GM11168 (cell line): Measurements from ENCODE around the gene NECTIN4.
"Not testable (repeated sequence)": the region's sequence is repeated elsewhere in the genome, so short reads cannot be mapped to it uniquely, and the experiment has no call there.

Experiments
- in situ Hi-C: fragments of 300-500 bp; cut with MboI; formaldehyde crosslinking; loops from one replicate; pipeline ENCODE4 v1.12.0; 2022; ENCODE audit warnings: low sequenced_read_pairs; ENCODE audit not compliant: unreplicated experiment

The NECTIN4 gene

DNA sequence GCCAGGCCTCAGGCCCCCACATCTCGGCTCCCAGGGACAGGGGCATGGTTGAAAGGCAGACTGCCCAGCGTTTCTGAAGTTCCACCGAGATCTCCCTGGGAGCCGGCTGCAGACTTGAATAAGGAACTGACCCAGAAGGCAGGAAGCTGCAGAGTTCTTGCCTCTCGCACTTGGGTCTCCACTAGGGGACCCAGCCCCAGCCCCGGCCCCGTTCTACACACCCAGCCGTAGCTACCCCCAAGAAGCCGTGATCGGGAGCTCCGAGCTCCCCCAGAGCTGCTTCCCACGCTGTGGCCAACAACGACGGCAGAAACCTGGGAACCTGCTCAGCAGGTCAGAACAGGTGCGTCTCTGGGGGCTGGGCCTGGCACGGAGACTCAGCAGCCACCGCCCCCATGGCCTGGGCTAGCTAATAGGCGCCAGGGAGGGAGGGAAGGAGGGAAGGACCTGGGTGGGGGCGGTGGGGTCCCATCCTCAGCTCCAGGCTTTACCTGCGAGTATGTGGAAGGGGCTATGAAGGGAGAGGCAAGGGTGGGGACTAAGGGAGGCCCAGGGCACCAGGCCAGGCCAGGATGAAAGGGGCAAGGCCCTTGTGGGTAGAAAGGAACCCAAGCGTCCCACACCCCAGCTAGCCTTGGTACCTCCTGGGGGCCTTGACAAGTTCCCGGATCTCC is at the start of gene NECTIN4:
Gene NECTIN4 (minus strand): TSS at position 308 of the 674 bp plus-strand sequence. CDS start 262 bp downstream, at position 46.
- in situ Hi-C loops = no loop called here

DNA sequence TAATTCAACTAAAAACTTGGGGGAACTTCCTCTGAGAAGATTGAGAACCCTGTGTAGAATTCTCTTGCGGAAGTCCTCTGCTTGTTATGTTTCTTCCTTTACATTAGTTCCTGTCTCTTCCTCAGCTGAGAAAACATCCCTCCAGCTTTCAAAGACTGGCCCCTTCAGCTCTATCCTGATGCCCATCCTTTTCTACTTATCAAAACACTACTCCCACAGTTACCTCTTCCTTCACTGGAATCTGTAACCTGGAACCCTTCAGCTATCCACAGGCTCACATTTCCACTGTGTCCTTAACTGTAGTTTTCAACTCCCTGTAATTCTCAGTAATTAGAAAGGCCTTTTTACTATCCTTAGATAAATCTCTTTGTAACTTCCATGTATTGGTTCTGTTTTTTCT is 49.1 kb upstream of the NECTIN4 start:
- in situ Hi-C loops = no loop called here

DNA sequence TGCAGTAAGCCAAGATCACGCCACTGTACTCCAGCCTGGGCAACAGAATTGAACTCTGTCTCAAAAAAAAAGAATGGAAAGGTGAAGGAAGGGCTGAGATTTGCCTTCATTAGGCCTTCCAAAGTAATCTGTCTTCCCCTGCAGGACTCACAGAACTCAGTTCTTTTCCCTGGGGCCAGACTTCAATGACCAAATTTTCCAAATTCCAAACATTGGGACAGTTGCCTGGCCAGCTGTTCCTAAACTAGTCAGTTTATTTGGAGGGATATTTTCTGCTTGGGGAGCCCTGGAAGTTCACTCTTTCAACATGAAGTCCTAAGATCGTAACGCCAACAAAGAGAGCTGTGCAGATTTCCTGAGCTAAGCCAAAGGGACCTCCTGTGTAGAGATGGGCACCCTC is 48.5 kb upstream of the NECTIN4 start:
- in situ Hi-C loops = no loop called here

DNA sequence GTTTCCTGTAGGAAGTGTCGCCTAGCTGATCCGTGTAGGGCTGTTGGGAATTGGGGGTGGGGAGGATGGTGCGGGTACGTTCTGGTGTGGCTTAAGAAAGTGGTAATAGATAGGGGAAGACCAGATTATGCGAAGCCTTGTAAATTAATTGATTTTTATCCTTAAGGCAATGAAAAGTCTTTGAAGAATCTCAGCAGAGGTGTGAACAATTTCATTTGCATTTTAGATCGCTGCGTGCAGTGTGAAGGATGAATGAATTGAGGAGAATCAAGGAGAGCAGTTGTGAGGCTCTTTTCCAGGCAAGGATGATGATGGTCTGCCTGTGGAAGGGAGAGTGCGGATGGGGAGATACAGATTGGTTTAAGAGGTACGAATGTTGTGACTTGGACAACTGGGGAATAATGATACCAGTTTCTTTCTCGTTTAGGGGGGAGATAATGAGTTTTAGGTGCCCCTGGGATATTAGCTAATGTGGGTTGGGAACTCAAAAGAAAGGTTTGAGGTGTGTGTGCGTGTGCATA is 43.9 kb upstream of the NECTIN4 start:
- in situ Hi-C loops = no loop called here

DNA sequence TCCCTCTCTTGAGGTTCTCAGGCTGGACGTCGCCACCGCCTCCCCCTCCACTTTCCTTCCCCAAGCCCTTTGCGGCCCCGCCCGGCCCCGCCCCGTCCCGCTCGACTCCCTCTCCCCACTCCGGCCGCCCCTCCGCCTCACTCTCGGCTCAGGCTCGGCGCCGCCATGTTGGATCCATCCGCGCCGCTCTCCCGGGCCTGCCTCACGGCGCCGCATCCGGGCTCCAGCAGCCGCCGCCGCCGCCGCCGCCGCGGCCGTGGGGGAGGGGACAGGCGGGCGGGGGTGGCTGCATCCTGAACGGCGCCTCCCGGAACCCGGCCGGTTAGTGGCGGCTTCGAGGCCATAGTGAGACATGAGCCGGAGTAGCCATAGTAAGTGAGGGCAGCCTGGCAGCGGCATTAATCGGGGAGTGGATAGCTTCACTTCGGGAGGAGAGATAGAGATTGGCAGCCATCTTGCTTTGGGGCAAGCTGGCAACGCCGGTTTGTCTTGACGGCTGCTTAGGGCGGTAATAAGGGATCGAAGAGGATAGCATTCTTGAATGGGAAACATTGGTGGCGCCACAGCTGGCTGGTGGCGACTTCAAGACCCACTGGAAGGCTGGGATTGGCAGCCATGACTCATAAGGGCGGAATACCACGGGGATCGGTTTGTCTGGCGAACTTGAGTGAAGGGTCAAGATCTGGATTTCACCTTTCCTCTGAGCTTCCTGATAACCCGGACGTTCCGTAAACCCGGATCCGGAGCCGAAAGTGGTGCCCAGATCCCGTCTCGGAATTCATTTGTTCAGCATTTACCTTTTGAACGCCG is 43.3 kb upstream of the NECTIN4 start, which contains the start of gene DEDD:
Gene DEDD (minus strand): TSS at position 258 of the 810 bp plus-strand sequence. CDS start 8,205 bp downstream, outside the sequence.
- in situ Hi-C loops = no loop called here

DNA sequence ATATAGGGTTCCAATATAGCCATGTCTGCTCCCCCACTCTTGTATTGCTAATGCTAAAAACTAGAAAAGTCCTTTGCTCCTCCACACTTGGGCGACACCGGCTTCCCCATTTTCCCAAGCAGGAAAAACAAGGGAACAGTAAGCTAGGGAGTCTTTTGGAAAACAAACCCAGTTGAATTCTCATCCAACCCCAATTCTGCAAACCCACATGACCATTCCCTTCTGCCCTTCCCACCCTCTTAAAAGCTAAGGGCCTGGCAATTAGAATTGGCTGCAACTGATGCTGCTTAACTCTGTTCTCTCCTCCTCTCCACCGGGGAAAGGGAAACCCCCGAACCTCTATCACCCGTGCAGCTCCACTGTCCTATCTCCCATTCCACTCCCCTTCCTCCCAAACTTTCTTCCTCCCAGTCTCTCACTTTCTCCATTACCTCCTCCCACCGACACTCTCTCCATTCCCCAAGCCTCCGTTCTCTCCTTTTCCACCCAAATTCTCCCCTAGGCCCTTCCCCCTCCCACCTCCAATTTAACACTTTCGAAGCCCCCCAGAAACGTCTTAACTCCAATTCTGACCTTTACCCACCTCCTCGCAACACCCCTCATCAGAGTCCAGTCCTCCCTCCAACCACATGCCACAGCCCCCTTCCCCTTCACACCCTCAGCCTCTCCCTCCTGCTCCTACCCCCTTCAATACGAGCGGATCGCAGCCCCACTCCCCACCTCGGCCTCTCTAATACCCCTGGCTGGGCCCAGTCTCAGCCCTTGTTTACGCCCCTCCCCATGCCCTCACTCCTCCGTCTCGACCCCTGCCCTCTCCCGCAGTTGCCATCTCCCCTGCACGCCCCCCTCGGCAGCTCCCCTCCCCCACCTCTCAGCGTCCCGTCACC is 42.4 kb upstream of the NECTIN4 start:
- in situ Hi-C loops = no loop called here

DNA sequence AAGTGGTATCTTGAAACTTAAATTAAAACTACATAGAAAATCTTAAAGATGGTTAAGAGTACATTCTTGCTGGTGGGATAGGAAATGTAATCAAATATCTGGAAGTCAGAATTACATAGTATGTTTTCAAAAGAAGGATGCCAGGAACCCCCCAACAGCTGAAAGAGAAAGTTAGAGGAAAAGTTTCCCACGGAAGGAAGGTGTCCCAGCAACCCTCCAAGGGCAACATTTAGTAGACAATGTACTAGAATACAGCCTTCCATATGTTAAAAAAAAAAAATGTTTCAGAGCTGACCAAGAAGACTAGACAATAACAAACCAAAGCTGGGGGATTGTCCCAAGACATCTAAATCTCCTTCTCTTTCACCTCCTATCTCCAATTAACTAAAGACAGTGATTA is 40.9 kb upstream of the NECTIN4 start:
- in situ Hi-C loops = no loop called here

DNA sequence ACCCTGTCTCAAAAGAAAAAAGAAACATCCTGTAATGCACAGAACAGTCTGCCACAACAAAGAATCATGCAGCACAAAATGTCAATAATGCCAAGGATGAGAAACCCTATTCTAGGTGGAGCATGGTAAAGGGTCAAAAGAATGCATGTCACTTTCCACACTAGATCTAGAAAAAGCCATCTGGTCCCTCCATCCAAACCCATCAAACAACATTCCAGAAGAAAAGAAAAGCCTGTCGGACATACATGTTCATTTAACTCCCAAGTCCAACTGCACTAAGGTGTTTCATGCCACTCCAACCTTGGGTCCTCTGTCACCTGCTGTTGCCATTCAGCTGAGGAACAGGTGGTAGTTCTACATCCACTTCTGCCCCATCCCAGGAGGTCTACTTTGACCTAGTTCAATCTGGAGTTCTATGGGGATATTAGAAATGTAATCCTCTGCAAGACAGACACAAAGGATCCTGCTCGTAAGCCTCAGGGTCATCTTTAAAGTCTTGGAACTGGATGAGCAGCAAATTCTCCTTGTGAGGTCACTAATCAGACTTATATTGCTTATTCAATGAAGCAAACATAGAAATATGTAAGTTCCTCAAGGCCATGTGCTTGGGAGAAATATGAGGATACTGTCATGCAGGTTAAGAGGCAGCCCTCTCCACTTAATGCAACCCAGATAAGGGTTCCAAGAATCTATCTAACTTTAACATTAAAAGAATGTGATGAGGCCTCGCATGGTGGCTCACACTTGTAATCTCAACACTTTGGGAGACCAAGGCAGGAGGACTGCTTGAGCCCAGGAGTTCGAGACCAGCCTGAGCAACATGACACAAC is 39.4 kb upstream of the NECTIN4 start:
- in situ Hi-C loops = no loop called here

DNA sequence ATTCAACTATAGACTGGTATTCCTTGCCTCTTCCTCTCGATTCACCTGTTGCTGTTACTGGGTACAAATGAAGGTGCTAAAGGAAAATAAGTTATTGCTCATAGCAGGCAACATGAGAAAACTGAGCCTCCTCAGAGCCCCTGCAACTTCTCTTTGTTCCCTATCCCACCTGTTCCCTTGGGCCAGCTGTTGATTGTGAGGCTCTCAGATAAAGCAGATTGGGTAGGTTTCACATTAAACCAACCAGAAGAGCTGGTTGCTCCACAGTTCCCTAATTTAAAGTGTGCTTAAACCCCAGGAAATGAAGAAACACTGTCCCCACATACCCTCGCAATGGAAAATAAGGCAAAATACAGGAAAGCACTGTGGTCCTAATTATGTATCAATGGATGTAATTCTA is 38.3 kb upstream of the NECTIN4 start:
- in situ Hi-C loops = no loop called here

DNA sequence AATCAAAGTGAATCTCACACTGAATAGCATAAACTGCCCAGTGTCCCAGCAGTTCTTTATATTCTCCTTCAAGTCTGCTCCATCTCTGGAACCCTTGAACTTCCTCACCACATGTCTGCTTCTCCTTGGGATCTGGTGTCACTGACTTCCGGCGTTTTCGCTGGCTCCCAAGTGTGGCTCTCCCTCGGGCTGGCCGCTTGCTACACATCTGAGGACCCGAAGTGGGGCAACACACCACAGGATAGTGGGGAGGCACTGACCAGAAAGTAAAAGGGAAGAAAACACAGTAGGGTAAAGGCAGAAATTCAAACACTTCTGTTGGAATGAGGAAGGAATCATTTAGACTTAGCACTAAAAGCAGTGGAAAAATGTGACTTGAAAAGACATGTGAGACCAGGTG is 33.6 kb upstream of the NECTIN4 start:
- in situ Hi-C loops = no loop called here

DNA sequence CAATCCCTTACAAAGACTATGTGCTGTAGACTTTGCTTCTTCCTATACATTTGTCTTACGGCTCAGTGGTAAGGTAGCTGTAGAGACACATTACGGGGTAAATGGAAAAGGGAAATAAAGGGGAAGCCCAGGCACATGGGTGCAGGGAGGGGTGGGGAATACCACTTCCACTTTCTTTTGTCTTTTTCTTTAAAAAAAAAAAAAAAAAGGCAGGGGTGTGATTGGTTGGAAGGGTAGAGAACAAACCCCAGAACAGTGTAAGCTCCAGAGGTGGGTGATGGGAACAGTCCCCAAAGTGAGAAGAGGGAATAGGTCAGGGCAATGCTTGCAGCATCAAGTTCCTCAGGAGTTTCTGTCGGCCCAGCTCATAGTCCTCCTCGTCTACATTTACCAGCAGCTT is 32.5 kb upstream of the NECTIN4 start:
- in situ Hi-C loops = no loop called here

DNA sequence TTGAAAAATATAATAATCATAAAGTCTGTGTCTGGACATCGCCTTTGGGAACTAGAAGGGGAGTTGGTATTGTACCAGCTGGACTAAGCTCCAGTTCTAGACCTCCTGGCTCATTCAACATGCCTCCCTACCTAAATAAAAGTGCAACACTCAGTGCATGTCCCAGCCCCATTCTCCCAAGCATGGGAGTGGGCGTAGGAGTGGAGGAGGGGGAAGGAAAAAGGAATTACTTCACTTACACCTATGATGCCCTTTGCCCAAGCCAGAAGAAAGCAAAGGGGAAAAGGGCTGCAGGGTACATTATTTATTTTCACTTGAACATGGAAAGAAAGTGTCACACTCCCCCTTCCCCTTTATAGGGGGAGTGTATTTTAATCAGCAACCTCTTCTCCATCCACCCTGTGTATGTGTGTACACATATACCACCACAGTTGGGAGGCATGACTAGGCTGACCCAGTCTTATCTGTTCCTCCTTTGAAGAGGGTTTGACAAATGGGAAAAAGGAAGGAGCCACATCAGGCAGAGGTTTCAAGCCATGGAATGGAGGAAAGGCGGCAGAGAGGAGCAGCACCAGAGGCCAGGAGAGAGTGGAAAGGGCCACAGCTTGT is 31.8 kb upstream of the NECTIN4 start:
- in situ Hi-C loops = no loop called here

DNA sequence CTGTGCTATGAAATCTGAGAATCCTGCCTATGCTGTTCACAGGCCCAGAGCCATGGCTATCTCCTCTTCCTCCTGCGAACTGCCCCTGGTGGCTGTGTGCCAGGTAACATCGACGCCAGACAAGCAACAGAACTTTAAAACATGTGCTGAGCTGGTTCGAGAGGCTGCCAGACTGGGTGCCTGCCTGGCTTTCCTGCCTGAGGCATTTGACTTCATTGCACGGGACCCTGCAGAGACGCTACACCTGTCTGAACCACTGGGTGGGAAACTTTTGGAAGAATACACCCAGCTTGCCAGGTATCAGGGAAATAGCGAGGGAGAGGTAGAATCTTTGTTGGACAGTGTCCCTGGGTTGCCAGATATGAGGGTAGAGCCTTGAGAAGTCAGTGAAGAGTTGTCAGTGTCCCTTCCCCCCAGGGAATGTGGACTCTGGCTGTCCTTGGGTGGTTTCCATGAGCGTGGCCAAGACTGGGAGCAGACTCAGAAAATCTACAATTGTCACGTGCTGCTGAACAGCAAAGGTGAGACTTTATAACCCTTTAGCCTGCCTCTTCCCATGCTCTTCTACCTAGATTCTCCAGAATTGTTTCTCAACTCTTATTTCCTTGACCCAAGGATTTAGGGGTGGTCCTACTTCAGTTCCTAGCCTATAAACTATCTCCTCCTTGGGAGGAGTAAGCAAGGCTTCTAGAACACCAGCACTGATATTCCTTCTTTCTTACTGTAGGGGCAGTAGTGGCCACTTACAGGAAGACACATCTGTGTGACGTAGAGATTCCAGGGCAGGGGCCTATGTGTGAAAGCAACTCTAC is 29.9 kb upstream of the NECTIN4 start:
- in situ Hi-C loops = no loop called here

DNA sequence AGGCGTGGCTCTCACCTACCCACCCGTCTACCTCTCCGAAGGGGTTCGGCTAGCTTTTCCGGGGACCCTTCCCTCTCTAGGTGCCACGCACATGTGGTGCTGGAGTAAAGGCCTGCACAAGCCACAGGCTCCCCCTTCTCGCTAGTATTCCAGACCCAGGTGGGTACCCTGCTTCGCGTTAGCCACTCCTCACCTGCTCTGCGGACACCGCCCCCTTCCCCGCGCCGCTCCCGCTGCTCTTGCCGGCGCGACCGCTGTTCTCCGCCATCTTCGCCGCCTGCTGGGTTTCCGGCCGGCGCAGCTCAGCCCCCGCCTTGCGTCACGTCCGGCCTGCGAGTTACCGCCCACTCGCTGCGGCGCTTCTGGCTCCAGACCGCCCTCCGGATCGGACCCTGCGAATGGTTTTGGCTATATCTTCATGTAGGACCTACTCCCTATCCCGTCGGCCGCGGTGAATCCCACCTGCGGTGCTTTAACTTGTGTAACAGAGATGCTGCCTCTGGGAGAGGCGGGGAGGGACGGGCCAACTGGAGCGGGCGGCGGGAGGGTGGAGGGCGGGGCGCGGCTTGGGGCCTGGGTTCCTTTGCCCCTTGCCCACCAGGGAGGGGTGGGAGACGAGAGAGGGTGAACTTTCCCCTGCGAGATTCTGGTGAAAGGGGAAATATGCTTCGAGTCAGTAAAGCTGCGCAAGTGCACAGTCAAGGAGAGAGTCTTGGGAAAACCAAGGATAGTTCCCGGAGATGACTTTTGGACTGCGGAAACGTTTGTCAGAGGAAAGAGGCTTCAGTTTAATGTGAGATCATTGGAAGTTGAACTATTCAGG is 28.6 kb upstream of the NECTIN4 start, which contains the start of the genes NIT1 and PFDN2:
Gene NIT1 (plus strand): TSS at position 347 of the 823 bp plus-strand sequence. CDS start 72 bp downstream, at position 419.
Gene PFDN2 (minus strand): TSS at position 279 of the 823 bp plus-strand sequence. CDS start 11 bp downstream, at position 268.
- in situ Hi-C loops = no loop called here

DNA sequence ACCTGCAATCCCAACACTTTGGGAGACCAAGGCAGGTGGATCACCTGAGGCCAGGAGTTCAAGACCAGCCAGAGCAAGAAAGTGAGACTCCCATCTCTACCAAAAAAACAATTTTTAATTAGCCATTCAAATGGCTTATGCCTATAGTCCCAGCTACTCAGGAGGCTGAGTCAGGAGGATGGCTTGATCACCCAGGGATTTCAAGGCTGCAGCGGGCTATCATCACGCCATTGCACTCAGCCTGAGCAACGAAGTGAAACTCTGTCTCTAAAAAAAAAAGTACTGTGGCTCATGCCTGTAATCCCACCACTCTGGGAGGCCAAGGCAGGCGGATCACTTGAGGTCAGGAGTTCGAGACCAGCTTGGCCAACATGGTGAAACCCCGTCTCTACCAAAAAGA is 26.6 kb upstream of the NECTIN4 start:
- in situ Hi-C loops = not testable (repeated sequence)

DNA sequence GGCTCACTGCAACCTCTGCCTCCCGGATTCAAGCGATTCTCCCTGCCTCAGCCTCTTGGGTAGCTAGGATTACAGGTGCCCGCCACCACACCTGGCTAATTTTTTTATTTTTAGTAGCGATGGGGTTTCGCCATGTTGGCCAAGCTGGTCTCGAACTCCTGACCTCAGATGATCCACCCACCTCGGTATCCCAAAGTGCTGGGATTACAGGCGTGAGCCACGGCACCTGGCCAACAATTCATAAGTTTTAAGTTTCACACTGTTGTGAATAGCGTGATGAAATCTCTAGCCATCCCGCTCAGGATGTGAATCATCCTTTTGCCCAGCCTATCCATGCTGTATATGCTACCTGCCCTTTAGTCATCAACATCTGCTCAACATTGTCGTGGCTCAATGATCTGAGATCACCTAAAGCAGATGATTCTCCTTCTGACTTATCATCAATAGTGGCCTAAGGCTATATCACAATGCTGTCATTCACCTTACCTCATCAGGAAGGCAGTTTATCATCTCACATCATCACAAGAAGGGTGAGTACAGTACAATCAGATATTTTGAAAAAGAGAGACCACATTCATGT is 25.9 kb upstream of the NECTIN4 start:
- in situ Hi-C loops = no loop called here

DNA sequence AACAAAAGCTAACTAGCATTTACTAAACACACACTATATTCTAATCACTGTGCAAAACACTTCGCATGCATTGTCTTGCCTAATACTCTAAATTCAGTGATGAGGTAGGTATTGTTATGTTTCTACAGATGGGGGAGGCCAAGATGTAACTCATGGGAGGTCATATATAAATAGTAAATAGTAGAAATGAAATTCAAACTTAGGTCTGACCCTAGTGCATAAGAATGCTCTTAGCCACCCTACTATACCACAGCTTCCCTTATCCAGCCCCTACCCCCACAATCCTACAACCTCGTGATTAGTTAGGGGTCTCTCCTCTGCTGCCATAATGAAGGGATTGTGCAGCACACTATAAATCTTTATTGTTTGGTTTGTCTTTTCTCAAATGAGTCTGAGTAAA is 25.2 kb upstream of the NECTIN4 start:
- in situ Hi-C loops = no loop called here
